ENCODE data around the gene P4HA3.
A peak's percentile ranks its signal among the peaks of the same experiment; 100 is the strongest.

P4HA3 gene

GRCh38 chr11:74257959-74258553 lies 53.4 kb downstream of the P4HA3 start:
- no peak for DNase-seq

- DNase-seq: no peak
These were observed 54.9 kb downstream of the P4HA3 start for GRCh38 chr11:74256378-74257133.

- DNase-seq: peak; percentile 74
These were observed 55.6 kb downstream of the P4HA3 start for GRCh38 chr11:74255741-74256375.

- DNase-seq: no peak
These were observed 58.1 kb downstream of the P4HA3 start for GRCh38 chr11:74253361-74253760.

GRCh38 chr11:74249496-74249895 lies 61.9 kb downstream of the P4HA3 start:
- no peak for DNase-seq

- DNase-seq: no peak
These were observed 63.0 kb downstream of the P4HA3 start for GRCh38 chr11:74248469-74248868.

- no peak for DNase-seq
These were observed 73.2 kb downstream of the P4HA3 start for GRCh38 chr11:74238243-74238642.

GRCh38 chr11:74237541-74237940 lies 73.9 kb downstream of the P4HA3 start:
- DNase-seq: no peak

GRCh38 chr11:74235121-74235520 lies 76.3 kb downstream of the P4HA3 start:
- DNase-seq: no peak

- no peak for DNase-seq
These were observed 77.8 kb downstream of the P4HA3 start for GRCh38 chr11:74233683-74234082.

- DNase-seq: peak; percentile 9
These were observed 79.0 kb downstream of the P4HA3 start for GRCh38 chr11:74232311-74232950.

GRCh38 chr11:74226907-74227306 lies 84.5 kb downstream of the P4HA3 start:
- DNase-seq: no peak

GRCh38 chr11:74225565-74225964 lies 85.9 kb downstream of the P4HA3 start:
- no peak for DNase-seq

GRCh38 chr11:74221816-74222215 lies 89.6 kb downstream of the P4HA3 start:
- DNase-seq: no peak

- DNase-seq: no peak
These were observed 91.1 kb downstream of the P4HA3 start for GRCh38 chr11:74220376-74220775.

Measured in activated CD4-positive, alpha-beta T cell treated with anti-CD3 and anti-CD28 coated beads, Interleukin-10, Interleukin-2, amounts not matched to agents 100 ng/mL and 50 ng/mL, durations not matched to agents 16 hours and 8 hours (primary cell).